GM12878 (cell line): Measurements from ENCODE around the gene ZNF543.

Experiments
- CBFB ChIP-seq: IDR thresholded peaks from 2 replicates; pipeline ENCODE4 v1.6.1; 2016; ENCODE audit warnings: antibody characterized with exemption, low read depth
- GABPA ChIP-seq: IDR thresholded peaks from 2 replicates; pipeline ENCODE4 v1.6.1; 2014; ENCODE audit warnings: antibody characterized with exemption, low read depth, mild to moderate bottlenecking, inconsistent platforms
- POLR2AphosphoS5 ChIP-seq: IDR thresholded peaks from 2 replicates; pipeline ENCODE4 v1.6.1; 2011; ENCODE audit warnings: mild to moderate bottlenecking, low read length, inconsistent platforms
- SP1 ChIP-seq: IDR thresholded peaks from one replicate; pipeline ENCODE4 v1.6.1; 2011; ENCODE audit warnings: low read depth, low read length
- TF ChIP-seq, protein P1 (sequence below): IDR thresholded peaks from 2 replicates; pipeline ENCODE4 v1.6.1; 2012; ENCODE audit warnings: mild to moderate bottlenecking, low read depth, low read length
- TF ChIP-seq, protein P2 (sequence below): fragments of 450-650 bp; formaldehyde crosslinking; IDR thresholded peaks from 2 replicates; pipeline ENCODE4 v1.4.0; 2020; ENCODE audit warnings: mild to moderate bottlenecking, moderate library complexity
- TF ChIP-seq, protein P3 (sequence below): fragments of 450-650 bp; IDR thresholded peaks from 2 replicates; pipeline ENCODE4 v1.6.1; 2017; ENCODE audit warnings: mild to moderate bottlenecking

DNA sequence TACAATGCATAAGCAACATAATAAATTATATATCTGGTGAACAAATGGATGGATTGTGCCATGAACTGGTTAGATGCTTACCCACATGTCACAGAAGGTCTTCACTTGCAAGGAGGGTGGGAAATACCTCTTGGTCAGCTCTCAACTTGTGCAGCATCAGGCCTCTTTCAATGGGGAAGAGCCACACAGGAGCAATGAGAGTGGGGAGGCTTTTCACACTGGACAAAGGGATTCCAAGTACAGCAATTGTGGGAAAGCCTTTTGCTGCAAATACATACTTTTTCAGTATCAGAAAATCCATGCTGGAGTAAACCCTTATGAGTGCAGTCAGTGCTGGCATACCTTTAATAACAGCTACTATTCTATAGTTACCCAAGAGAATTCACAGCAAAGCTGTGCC is 11.8 kb upstream of the ZNF543 start:
- TF ChIP-seq GABPA (no peak), POLR2AphosphoS5 (no peak), SP1 (no peak), CBFB (no peak)
- TF ChIP-seq, protein P1, sequence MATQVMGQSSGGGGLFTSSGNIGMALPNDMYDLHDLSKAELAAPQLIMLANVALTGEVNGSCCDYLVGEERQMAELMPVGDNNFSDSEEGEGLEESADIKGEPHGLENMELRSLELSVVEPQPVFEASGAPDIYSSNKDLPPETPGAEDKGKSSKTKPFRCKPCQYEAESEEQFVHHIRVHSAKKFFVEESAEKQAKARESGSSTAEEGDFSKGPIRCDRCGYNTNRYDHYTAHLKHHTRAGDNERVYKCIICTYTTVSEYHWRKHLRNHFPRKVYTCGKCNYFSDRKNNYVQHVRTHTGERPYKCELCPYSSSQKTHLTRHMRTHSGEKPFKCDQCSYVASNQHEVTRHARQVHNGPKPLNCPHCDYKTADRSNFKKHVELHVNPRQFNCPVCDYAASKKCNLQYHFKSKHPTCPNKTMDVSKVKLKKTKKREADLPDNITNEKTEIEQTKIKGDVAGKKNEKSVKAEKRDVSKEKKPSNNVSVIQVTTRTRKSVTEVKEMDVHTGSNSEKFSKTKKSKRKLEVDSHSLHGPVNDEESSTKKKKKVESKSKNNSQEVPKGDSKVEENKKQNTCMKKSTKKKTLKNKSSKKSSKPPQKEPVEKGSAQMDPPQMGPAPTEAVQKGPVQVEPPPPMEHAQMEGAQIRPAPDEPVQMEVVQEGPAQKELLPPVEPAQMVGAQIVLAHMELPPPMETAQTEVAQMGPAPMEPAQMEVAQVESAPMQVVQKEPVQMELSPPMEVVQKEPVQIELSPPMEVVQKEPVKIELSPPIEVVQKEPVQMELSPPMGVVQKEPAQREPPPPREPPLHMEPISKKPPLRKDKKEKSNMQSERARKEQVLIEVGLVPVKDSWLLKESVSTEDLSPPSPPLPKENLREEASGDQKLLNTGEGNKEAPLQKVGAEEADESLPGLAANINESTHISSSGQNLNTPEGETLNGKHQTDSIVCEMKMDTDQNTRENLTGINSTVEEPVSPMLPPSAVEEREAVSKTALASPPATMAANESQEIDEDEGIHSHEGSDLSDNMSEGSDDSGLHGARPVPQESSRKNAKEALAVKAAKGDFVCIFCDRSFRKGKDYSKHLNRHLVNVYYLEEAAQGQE: no peak
- TF ChIP-seq, protein P2, sequence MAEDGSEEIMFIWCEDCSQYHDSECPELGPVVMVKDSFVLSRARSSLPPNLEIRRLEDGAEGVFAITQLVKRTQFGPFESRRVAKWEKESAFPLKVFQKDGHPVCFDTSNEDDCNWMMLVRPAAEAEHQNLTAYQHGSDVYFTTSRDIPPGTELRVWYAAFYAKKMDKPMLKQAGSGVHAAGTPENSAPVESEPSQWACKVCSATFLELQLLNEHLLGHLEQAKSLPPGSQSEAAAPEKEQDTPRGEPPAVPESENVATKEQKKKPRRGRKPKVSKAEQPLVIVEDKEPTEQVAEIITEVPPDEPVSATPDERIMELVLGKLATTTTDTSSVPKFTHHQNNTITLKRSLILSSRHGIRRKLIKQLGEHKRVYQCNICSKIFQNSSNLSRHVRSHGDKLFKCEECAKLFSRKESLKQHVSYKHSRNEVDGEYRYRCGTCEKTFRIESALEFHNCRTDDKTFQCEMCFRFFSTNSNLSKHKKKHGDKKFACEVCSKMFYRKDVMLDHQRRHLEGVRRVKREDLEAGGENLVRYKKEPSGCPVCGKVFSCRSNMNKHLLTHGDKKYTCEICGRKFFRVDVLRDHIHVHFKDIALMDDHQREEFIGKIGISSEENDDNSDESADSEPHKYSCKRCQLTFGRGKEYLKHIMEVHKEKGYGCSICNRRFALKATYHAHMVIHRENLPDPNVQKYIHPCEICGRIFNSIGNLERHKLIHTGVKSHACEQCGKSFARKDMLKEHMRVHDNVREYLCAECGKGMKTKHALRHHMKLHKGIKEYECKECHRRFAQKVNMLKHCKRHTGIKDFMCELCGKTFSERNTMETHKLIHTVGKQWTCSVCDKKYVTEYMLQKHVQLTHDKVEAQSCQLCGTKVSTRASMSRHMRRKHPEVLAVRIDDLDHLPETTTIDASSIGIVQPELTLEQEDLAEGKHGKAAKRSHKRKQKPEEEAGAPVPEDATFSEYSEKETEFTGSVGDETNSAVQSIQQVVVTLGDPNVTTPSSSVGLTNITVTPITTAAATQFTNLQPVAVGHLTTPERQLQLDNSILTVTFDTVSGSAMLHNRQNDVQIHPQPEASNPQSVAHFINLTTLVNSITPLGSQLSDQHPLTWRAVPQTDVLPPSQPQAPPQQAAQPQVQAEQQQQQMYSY (CRISPR knock-in tag): no peak
- TF ChIP-seq, protein P3, sequence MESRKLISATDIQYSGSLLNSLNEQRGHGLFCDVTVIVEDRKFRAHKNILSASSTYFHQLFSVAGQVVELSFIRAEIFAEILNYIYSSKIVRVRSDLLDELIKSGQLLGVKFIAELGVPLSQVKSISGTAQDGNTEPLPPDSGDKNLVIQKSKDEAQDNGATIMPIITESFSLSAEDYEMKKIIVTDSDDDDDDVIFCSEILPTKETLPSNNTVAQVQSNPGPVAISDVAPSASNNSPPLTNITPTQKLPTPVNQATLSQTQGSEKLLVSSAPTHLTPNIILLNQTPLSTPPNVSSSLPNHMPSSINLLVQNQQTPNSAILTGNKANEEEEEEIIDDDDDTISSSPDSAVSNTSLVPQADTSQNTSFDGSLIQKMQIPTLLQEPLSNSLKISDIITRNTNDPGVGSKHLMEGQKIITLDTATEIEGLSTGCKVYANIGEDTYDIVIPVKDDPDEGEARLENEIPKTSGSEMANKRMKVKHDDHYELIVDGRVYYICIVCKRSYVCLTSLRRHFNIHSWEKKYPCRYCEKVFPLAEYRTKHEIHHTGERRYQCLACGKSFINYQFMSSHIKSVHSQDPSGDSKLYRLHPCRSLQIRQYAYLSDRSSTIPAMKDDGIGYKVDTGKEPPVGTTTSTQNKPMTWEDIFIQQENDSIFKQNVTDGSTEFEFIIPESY: no peak
